Prostate gland (tissue), 2 donors: ENCODE data around the gene PMPCA. TPM values are rescaled to one million over a fixed set of nuclear protein-coding genes. Genes with fewer than 3 reads are reported as not detected.

ENCODE experiments used
- DNase-seq: peaks from one replicate; pipeline ENCODE4 v3.0.0-alpha.2; 2019; ENCODE audit warnings: low spot score
- H3K27ac ChIP-seq, 2 donors: fragments of 200-600 bp; sonication (generic); 2 replicates each; pipeline ENCODE4 v1.5.1; 2017 to 2019
- H3K27me3 ChIP-seq: fragments of 200-600 bp; sonication (generic); replicated peaks from 2 replicates; pipeline ENCODE4 v1.5.1; 2019; ENCODE audit not compliant: insufficient read depth
- H3K36me3 ChIP-seq, 2 donors: fragments of 200-600 bp; sonication (generic); 1 replicate in 1 of 2; 2 replicates in 1 of 2; pipeline versions ENCODE4 v1.5.1 to v1.8.1; 2017 to 2019
- H3K4me1 ChIP-seq: fragments of 200-600 bp; sonication (generic); replicated peaks from 2 replicates; pipeline ENCODE4 v1.5.1; 2019
- H3K4me3 ChIP-seq, 2 donors: fragments of 200-600 bp; sonication (generic); 2 replicates each; pipeline ENCODE4 v1.5.1; 2017 to 2019
- H3K9me3 ChIP-seq: fragments of 200-600 bp; sonication (generic); 2 replicates; pipeline ENCODE4 v1.5.1; 2017
- POLR2A ChIP-seq: fragments of 450-650 bp; IDR thresholded peaks from one replicate; pipeline ENCODE4 v1.6.1; 2016; ENCODE audit warnings: antibody characterized with exemption, mild to moderate bottlenecking
- POLR2AphosphoS5 ChIP-seq: sonication (generic); formaldehyde crosslinking; IDR thresholded peaks from one replicate; pipeline ENCODE4 v1.6.1; 2017; ENCODE audit warnings: antibody characterized with exemption
- WGBS: methylation state at CpG from one replicate; pipeline ENCODE4 v1.1.5; 2018; 5-methylcytosine and 5-hydroxymethylcytosine counted together
- intact Hi-C: fragments of 100-400 bp; cut with DNase I; formaldehyde crosslinking; loops from one replicate; pipeline ENCODE4 v1.14.2; 2022
- total RNA-seq, 2 donors: library from RNA; depleted of rRNA; stranded (reverse); fragments of >200 nt; gene quantifications; one replicate each; pipeline ENCODE4 v1.1.0, GENCODE V29; 2016
- TF ChIP-seq, protein P1 (sequence below), 4 experiments: fragments of 200-600 bp in 2 of 4; fragments of 450-650 bp in 2 of 4; sonication (generic) in 2 of 4; IDR thresholded peaks; 1 replicate in 3 of 4; 2 replicates in 1 of 4; pipeline ENCODE4 v1.5.1; 2016 to 2019; ENCODE audit warnings: antibody characterized with exemption in 4 of 4, mild to moderate bottlenecking in 2 of 4, moderate library complexity in 2 of 4

The PMPCA gene
- total RNA-seq, 2 donors from 2014 or later: 29.2 to 58.7 TPM

DNA sequence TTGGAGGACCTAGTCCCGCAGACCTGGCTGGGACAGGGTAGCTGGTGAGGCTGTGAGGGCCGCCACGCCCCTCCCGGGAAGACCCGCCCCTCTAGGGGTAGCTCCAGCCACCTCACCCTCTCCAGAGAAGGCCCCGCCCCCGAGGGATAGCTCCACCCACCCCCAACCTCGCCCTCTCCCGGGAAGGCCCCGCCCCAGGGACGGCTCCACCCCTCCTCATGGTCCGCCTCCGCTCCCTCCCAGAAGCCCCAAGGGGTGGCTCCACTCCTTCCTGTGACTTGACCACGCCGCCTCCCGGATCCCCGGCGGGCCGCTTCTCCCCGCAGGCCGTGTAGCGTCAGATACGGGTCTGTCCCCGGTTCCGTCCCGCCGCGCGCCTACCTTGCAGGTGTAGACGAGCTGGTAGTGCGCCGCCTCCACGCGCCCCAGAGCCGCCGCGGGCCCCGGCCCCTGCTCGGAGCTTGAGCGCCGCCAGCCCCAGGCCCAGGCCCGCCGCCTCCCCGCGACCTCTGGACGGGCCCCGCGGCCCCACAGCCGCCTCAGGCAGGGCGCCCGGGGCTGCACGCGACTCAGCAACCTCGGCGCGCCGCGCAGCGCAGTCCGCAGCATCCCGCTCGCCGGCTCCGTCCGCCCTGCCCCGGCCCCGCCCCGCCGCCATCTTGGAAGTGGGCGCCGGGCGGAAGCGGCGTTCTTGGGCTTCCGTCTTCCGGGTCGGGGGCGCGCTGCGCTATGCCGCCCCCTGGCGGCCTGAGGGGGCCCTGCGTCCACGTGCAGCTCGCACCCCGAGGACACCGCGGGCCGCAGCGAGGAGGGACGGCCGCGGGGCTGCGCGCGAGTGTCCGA, 47.1 kb upstream of the PMPCA start, which contains the start of gene DNLZ:
Gene DNLZ (minus strand): TSS at position 639 of the 843 bp plus-strand sequence. CDS start 30 bp downstream, at position 609.
- DNase-seq: peak; percentile 95

GRCh38 chr9:136363949-136364748, 46.3 kb upstream of the PMPCA start:
- H3K27ac ChIP-seq: no peak overlapping the region
- H3K4me1 ChIP-seq: no peaks in the 10 kb centered on the region
- H3K36me3 ChIP-seq: no peaks in the 10 kb centered on the region
- H3K9me3 ChIP-seq: no peaks in the 10 kb centered on the region
- 24% methylated on average over 51 of the region's 54 CpGs for WGBS
- H3K4me3 ChIP-seq: peak overlapping the region in 1 of 2 donors; percentile 97
- DNase-seq: no peak
- TF ChIP-seq, protein P1, sequence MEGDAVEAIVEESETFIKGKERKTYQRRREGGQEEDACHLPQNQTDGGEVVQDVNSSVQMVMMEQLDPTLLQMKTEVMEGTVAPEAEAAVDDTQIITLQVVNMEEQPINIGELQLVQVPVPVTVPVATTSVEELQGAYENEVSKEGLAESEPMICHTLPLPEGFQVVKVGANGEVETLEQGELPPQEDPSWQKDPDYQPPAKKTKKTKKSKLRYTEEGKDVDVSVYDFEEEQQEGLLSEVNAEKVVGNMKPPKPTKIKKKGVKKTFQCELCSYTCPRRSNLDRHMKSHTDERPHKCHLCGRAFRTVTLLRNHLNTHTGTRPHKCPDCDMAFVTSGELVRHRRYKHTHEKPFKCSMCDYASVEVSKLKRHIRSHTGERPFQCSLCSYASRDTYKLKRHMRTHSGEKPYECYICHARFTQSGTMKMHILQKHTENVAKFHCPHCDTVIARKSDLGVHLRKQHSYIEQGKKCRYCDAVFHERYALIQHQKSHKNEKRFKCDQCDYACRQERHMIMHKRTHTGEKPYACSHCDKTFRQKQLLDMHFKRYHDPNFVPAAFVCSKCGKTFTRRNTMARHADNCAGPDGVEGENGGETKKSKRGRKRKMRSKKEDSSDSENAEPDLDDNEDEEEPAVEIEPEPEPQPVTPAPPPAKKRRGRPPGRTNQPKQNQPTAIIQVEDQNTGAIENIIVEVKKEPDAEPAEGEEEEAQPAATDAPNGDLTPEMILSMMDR (IDR thresholded peaks at IDR 0.05): peak in 2 of 4 experiments; percentile 10 to 24
- TF ChIP-seq POLR2A: no peak
- TF ChIP-seq POLR2AphosphoS5: no peak
- intact Hi-C loops: no loop called here
- no peaks in the 10 kb centered on the region for H3K27me3 ChIP-seq

More for the DNA sequence above, 47.1 kb upstream of the PMPCA start, which contains the start of gene DNLZ:
- TF ChIP-seq, protein P1 (IDR thresholded peaks at IDR 0.05): peak; percentile 99
- TF ChIP-seq POLR2AphosphoS5 (peak; percentile 47), POLR2A (peak; percentile 66)
- no peaks in the 10 kb centered on the region for H3K9me3 ChIP-seq
- H3K27me3 ChIP-seq: no peaks in the 10 kb centered on the region
- 2% methylated on average over 50 of the region's 97 CpGs for WGBS
- H3K36me3 ChIP-seq: no peaks in the 10 kb centered on the region
- H3K4me1 ChIP-seq: no peaks in the 10 kb centered on the region
- intact Hi-C loops: no loop called here
- peak within 1 kb of the TSS; percentile 78 to 87 for H3K27ac ChIP-seq
- peak within 1 kb of the TSS; percentile 93 to 97 for H3K4me3 ChIP-seq

DNA sequence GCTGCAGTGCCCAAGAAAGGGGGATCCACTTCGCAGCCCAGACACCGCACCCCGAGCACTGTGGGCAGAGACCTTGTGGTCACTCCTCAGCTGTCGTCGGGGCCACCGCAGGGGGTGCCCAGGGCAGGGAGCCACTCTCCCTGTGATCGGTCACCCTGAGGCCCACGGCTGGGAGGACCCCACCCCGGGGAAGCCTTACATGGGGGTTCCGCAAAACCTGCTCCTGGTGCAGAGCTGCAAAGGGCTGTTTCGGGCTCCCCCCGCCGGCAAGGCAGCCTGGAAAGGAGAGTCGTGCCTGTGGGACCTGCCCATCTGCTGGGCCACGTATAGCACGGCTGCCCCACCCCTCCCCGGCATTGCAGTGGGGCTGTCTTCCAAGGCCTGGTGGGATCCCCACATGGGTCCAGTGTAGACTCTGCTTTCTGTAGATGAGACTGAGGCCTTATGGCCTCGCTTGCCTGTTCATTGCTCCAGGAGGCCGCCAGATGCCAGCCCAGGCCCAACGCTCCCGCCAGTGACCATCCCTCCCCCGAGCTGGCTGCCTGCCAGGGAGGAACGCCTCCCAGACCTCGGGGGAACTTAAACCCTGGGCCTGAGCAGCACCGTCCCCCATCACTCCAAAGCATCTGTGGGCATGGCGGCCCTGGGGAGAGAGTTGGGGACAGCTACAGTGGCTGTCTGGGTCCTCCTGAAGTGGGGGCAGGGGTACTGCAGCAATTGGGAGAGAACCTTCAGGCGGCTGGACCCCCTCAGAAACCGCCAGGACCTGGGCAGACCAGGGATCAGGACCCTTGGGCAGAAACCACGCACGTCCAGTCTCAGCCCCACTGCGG, 45.3 kb upstream of the PMPCA start:
- TF ChIP-seq POLR2AphosphoS5 (no peak), POLR2A (no peak)
- TF ChIP-seq, protein P1 (IDR thresholded peaks at IDR 0.05): no peak
- H3K4me3 ChIP-seq: no peak overlapping the region
- DNase-seq: no peak
- no peaks in the 10 kb centered on the region for H3K4me1 ChIP-seq
- no peaks in the 10 kb centered on the region for H3K9me3 ChIP-seq
- H3K27me3 ChIP-seq: no peaks in the 10 kb centered on the region
- intact Hi-C loops: no loop called here
- WGBS: 74% methylated on average over 31 of the region's 31 CpGs
- H3K36me3 ChIP-seq: no peaks in the 10 kb centered on the region
- H3K27ac ChIP-seq: no peak overlapping the region

GRCh38 chr9:136365775-136366222, 44.7 kb upstream of the PMPCA start:
- no peaks in the 10 kb centered on the region for H3K9me3 ChIP-seq
- intact Hi-C loops: no loop called here
- WGBS: 80% methylated on average over 9 of the region's 9 CpGs
- H3K4me3 ChIP-seq: no peak overlapping the region
- no peaks in the 10 kb centered on the region for H3K4me1 ChIP-seq
- H3K36me3 ChIP-seq: no peaks in the 10 kb centered on the region
- no peak overlapping the region for H3K27ac ChIP-seq
- TF ChIP-seq POLR2A: no peak
- TF ChIP-seq, protein P1 (IDR thresholded peaks at IDR 0.05): no peak
- TF ChIP-seq POLR2AphosphoS5: no peak
- no peaks in the 10 kb centered on the region for H3K27me3 ChIP-seq
- DNase-seq: no peak
